Right renal pelvis (tissue), 4 donors: ENCODE measurements around the gene IGFLR1. TPM values are rescaled to one million over a fixed set of nuclear protein-coding genes. Genes with fewer than 3 reads are reported as not detected.

Source experiments
- DNase-seq, 4 donors: peaks; one replicate each; pipeline ENCODE4 v3.0.0-alpha.2; 2013; ENCODE audit warnings: low read depth in 4 of 4, low spot score in 3 of 4, missing footprints in 1 of 4
- polyA plus RNA-seq, 4 donors: library from polyadenylated mRNA; unstranded; fragments of 120-200 nt; gene quantifications; one replicate each; pipeline ENCODE4 v1.2.1, GENCODE V29; 2013; ENCODE audit not compliant: insufficient read length in 4 of 4

The IGFLR1 gene
- polyA plus RNA-seq, 4 donors, result 2.1 to 4.0 (median 2.9) TPM

DNA sequence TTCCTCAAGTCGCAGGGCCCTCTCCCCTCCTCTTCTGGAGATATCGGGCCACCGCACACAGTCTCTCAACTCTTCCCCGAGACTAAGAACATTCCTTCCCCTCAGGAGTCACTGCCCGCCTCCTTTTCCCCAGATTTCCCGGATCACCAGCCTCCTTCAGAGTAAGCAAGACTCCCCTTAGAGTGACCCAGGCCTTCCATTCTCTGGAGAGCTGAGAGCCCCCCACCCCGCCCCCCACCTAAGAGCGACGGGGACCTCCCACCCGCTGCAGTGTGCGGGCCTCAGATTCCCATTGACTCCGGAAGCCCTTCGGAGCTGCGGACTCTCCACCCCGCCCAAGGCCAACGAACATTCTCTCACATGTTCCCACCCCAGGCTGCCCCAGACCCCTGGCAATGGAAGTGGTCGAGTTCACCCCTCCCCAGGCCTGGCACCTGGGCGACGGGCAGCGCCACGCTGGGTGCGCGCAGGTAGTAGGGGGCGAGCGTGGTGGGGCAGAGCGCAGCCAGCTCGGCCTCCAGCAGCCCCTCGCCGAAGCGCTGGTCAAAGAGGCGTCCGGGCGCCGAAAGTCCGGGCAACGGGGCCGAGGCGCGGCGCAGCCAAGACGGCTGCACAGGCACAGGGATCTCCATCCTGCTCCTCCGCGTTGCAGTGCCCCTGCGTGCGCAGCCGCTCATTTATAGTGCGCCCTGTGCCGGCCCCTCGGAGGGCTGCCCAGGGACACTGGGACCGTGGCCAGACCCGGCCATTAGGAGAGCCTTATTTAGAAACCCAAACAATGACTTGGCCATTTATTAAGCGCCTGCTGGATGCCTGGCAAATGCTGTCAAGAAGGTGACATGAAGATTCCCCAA lies 14.4 kb upstream of the IGFLR1 start, which contains the start of gene HSPB6:
Gene HSPB6, minus strand, starts transcription at position 653 of the 854 bp plus-strand sequence. Its CDS starts 21 bp downstream, at position 632.
- DNase-seq, result no peak

GRCh38 chr19:35755550-35756376 lies 13.5 kb upstream of the IGFLR1 start:
- no peak for DNase-seq

GRCh38 chr19:35755131-35755549 lies 12.9 kb upstream of the IGFLR1 start:
- DNase-seq, result no peak

DNA sequence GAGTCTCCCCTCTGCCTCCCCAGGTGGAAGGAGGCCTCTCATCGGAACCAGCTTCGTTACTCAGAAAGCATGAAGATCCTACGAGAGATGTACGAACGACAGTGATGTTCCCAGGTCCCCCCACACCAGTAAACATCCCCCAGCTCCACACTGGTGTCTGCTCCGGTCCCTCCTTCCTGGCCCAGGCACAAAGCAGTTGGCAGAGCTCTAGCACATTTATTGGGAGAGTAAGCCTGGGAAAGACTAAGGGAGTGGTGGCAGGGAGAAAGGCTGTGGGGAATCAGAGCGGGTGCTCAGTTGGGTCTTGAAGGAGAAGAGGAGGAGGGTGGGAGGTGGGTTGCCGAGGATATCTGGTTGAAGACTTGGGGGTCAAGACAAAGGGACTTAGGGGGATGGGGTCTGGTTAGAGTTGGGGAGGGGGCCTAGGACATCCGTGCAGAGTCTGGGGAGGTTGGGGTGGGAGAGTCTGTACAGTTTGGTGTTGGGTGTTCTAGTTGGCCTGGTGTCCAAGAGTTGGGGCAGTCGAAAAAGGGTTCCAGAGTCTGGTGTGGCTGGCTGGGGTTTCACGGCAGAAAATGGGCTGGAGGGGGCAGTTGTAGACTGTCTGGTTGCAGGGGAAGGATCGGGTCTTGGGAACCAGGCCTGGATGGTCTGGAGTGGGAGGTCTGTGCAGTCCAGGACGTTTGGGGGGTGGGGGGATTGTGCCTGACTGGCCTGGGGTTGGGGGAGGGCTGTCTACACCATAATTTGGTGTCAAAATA lies 12.3 kb upstream of the IGFLR1 start:
- no peak for DNase-seq

GRCh38 chr19:35753634-35754369 lies 11.6 kb upstream of the IGFLR1 start:
- no peak for DNase-seq

GRCh38 chr19:35752746-35753350 lies 10.6 kb upstream of the IGFLR1 start:
- no peak for DNase-seq

DNA sequence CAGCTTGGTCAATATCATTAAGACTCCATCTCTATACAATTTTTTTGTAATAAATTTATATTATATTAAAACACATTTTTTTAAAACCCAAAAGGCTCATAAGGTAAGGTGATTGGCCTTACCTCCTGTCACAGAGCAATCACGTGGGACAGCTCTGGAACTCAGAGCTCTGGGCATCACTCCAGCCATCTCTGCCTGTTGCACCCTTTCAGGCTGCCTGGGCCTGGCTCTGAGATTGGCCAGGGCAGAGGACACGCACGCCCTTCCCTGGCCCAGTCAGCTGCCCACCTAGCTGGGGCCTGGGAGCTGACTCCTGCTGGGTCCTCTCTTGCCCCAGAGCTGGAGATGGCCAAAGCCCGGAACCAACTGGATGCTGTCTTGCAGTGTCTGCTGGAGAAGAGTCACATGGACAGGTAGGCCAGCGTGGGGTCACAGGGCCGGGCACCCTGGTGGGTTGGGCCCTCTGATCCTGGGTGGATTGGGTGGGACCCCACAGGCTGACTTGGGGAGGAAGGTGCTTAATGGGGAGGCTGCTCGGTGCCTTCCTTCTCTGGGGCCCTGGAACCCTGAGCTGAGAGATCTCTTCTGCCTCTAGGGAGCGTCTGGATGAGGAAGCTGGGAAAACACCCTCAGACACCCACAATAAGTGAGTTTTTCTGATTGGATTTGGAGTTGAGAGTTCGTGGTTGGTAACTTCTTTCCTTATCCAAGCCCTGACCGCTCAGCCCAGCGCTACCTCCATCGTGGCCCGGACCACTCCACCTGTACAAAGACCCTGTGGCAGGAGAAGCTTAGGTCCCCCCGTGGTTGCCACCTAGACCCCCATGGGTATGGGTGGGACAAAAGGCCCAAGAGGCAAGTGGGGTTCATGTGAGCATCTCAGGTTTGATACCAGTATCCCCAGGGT lies 9.8 kb upstream of the IGFLR1 start:
- DNase-seq, result no peak

GRCh38 chr19:35750167-35750566 lies 7.9 kb upstream of the IGFLR1 start:
- no peak for DNase-seq

GRCh38 chr19:35748106-35749020 lies 6.1 kb upstream of the IGFLR1 start, which contains the start of gene LIN37:
Gene LIN37, plus strand, starts transcription at chr19:35748576. Its CDS starts 149 bp downstream, at chr19:35748725.
- DNase-seq, result peak; percentile 98 to 99 (median 99)

DNA sequence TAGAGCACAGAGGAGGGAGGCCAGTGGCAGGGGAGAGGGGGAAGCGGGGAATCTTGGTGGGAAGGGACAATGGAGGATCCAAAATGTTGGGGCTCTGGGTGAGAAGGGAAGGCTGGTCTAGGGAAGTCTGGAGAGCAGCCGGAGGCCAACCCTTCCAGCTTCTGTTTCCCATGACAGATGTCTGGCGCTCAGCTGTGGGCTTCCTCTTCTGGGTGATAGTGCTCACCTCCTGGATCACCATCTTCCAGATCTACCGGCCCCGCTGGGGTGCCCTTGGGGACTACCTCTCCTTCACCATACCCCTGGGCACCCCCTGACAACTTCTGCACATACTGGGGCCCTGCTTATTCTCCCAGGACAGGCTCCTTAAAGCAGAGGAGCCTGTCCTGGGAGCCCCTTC lies 4.3 kb upstream of the IGFLR1 start:
- no peak for DNase-seq

DNA sequence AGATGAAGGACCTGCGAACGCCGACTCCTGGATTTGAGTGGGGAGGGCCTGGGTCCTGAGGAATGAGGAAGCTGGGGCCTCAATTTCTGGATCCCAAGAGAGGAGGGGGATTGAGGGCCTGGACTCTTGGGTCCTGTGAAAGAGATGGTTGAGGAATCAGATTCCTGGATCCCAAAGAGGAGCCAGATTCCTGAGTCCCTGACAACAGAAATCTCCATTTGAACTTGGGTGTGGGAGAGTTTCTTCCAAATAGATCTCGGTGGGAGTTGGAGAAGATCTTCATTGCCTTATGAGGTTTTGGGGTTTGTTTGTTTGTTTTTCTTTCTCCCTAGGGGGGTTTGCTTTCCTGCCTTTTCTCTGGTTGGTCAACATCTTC lies 3.8 kb upstream of the IGFLR1 start:
- no peak for DNase-seq

- peak; percentile 98 to 99 (median 98) for DNase-seq
These were observed 3.3 kb upstream of the IGFLR1 start, which contains the start of the genes PSENEN and U2AF1L4 for GRCh38 chr19:35745328-35746086. Gene PSENEN, plus strand, starts transcription at chr19:35745651. Its CDS starts 280 bp downstream, at chr19:35745931. Gene U2AF1L4, minus strand, starts transcription at chr19:35745418. Its CDS starts 27 bp downstream, at chr19:35745391.

- DNase-seq, result peak in 3 of 4 donors; percentile 91 to 95 (median 94)
These were observed 2.4 kb upstream of the IGFLR1 start for GRCh38 chr19:35744430-35745327.

DNA sequence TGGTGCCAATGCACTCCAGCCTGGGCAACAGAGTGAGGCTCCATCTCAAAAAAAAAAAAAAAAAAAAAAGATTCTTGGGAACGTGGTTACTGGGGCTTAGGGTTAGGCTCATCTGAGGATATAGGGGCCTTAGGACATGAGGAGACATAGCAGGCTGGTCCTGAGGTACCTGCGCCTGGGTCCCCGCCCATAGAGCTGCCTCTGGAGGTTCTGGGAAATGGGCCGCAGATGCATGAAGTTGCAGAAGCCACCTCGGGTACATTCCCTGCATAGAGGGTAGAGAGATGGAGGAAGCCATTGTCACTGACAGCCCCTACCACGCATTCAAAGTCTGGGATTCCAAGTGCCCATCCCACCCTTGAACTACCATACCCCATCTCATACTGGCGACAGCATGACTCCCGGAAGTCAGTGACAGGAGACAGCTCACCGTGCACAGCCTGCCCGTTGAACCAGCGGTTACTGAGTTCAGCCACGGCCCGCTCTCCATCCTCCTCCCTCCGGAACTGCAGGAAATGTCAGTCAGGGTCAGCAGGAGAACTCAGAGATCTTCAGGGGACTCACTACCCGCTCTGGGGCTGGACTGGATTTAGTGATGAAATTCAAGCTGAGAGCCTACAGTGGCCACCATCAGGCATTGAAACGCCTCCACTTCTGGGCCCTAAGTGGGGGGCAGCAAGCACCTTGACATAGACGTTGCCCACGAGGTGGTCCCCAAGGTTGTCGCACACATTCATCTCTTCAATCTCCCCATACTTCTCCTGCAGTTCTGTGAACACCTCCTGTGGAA lies 1.6 kb upstream of the IGFLR1 start:
- DNase-seq, result no peak

GRCh38 chr19:35741203-35741515 lies 1.1 kb downstream of the IGFLR1 start:
- no peak for DNase-seq
